H1 (cell line): ENCODE results near the gene ZYX. TPM values are rescaled to one million over a fixed set of nuclear protein-coding genes. Genes with fewer than 3 reads are reported as not detected.

Source experiments
- CTCF ChIA-PET: fragments of 300-600 bp; sonication (Branson Sonifier 250); formaldehyde crosslinking; loops from one replicate; lab custom pipeline; 2021; ENCODE audit not compliant: partially characterized antibody; lab: Charles Lee
- POLR2A ChIA-PET: fragments of 300-600 bp; sonication (Branson Sonifier 250); formaldehyde crosslinking; loops from one replicate; lab custom pipeline; 2021; ENCODE audit warnings: inconsistent platforms; ENCODE audit not compliant: partially characterized antibody; lab: Charles Lee
- DNase-seq, 2 experiments: peaks; one replicate each; pipeline versions ENCODE4 v3.0.0 to v3.0.0-alpha.2; 2010 to 2022; ENCODE audit warnings: low spot score in 2 of 2, low read depth in 1 of 2, mixed read lengths in 1 of 2
- FAIRE-seq: peaks from 2 replicates; lab custom pipeline; 2011; peaks lifted over from hg19 to GRCh38; lab: Jason Lieb, UNC
- H2AFZ ChIP-seq: 2 replicates; pipeline ENCODE4 v1.8.1; 2012; ENCODE audit warnings: low read length, inconsistent platforms
- H2AK5ac ChIP-seq: 2 replicates; pipeline ENCODE4 v1.6.1; 2013; ENCODE audit warnings: low read depth, low read length
- H2BK120ac ChIP-seq: replicated peaks from 2 replicates; pipeline ENCODE3; 2013; ENCODE audit warnings: low read depth, low read length, inconsistent platforms
- H2BK12ac ChIP-seq: 2 replicates; pipeline ENCODE4 v1.6.1; 2013; ENCODE audit warnings: low read depth, low read length
- H2BK15ac ChIP-seq: 2 replicates; pipeline ENCODE4 v1.6.1; 2013; ENCODE audit warnings: low read length
- H2BK20ac ChIP-seq: 2 replicates; pipeline ENCODE4 v1.6.1; 2013; ENCODE audit warnings: low read length
- H2BK5ac ChIP-seq: 2 replicates; pipeline ENCODE4 v1.6.1; 2013; ENCODE audit warnings: low read depth, low read length
- H3K14ac ChIP-seq: 2 replicates; pipeline ENCODE4 v1.6.1; 2013; ENCODE audit warnings: inconsistent platforms; ENCODE audit not compliant: insufficient read length
- H3K18ac ChIP-seq: 2 replicates; pipeline ENCODE4 v1.6.1; 2013; ENCODE audit warnings: low read length; ENCODE audit errors: extremely low read depth
- H3K23ac ChIP-seq: 2 replicates; pipeline ENCODE4 v1.6.1; 2013; ENCODE audit warnings: inconsistent platforms; ENCODE audit not compliant: insufficient read length
- H3K23me2 ChIP-seq: 2 replicates; pipeline ENCODE4 v1.6.1; 2013; ENCODE audit warnings: low read depth, low read length
- H3K27ac ChIP-seq: 2 replicates; pipeline ENCODE4 v1.6.1; 2011; ENCODE audit warnings: low read depth, low read length, inconsistent platforms
- H3K27me3 ChIP-seq, 4 experiments: replicated peaks in 1 of 4; 1 replicate in 1 of 4; 2 replicates in 3 of 4; pipeline versions ENCODE4 v1.6.1 to v1.8.1; 2011 to 2013; ENCODE audit warnings: low read length in 3 of 4, mild to moderate bottlenecking in 3 of 4, inconsistent platforms in 2 of 4, mixed read lengths in 2 of 4, moderate library complexity in 1 of 4; ENCODE audit not compliant: control insufficient read depth in 3 of 4, insufficient read depth in 3 of 4; ENCODE audit errors: extremely low read depth in 1 of 4
- H3K36me3 ChIP-seq, 4 experiments: 2 replicates each; pipeline versions ENCODE4 v1.6.1 to v1.8.1; 2011 to 2013; ENCODE audit warnings: mild to moderate bottlenecking in 4 of 4, low read length in 3 of 4, moderate library complexity in 2 of 4, control low read depth in 1 of 4, inconsistent platforms in 1 of 4; ENCODE audit not compliant: insufficient read depth in 4 of 4, control insufficient read depth in 2 of 4
- H3K4ac ChIP-seq: replicated peaks from 2 replicates; pipeline ENCODE3; 2013; ENCODE audit warnings: low read length, low read depth, mixed read lengths, inconsistent platforms; ENCODE audit not compliant: insufficient read length
- H3K4me1 ChIP-seq, 4 experiments: replicated peaks in 1 of 4; 1 replicate in 1 of 4; 2 replicates in 3 of 4; pipeline versions ENCODE4 v1.6.1 to v1.8.1; 2011 to 2013; ENCODE audit warnings: low read length in 3 of 4, inconsistent platforms in 2 of 4, mixed read lengths in 1 of 4; ENCODE audit not compliant: insufficient read depth in 4 of 4, control insufficient read depth in 3 of 4
- H3K4me2 ChIP-seq, 2 experiments: 2 replicates each; pipeline versions ENCODE4 v1.6.1 to v1.8.1; 2011 to 2013; ENCODE audit warnings: low read depth in 2 of 2, low read length in 2 of 2, control low read depth in 1 of 2, inconsistent platforms in 1 of 2, mild to moderate bottlenecking in 1 of 2; ENCODE audit not compliant: insufficient read depth in 1 of 2
- H3K4me3 ChIP-seq, 4 experiments: fragments of 200-600, 300-600 bp in 1 of 4; sonication (generic), shearing (Covaris generic), sonication (Bioruptor Twin) in 1 of 4; 2 replicates each; pipeline versions ENCODE4 v1.5.1 to v1.8.1; 2011 to 2016; ENCODE audit warnings: low read length in 4 of 4, low read depth in 3 of 4, control low read depth in 2 of 4, inconsistent platforms in 2 of 4, mild to moderate bottlenecking in 2 of 4, mixed read lengths in 1 of 4, moderate library complexity in 1 of 4; ENCODE audit not compliant: insufficient read depth in 2 of 4; ENCODE audit errors: extremely low read depth in 1 of 4
- H3K56ac ChIP-seq: replicated peaks from 2 replicates; pipeline ENCODE3; 2013; ENCODE audit warnings: low read depth, mild to moderate bottlenecking, mixed read lengths, low read length, inconsistent platforms; ENCODE audit not compliant: insufficient read length
- H3K79me1 ChIP-seq: 2 replicates; pipeline ENCODE4 v1.6.1; 2013; ENCODE audit warnings: low read depth, low read length, control low read depth
- H3K79me2 ChIP-seq, 2 experiments: 2 replicates each; pipeline versions ENCODE4 v1.6.1 to v1.8.1; 2012 to 2013; ENCODE audit warnings: low read length in 2 of 2, mild to moderate bottlenecking in 2 of 2, inconsistent platforms in 1 of 2; ENCODE audit not compliant: insufficient read depth in 2 of 2, control insufficient read depth in 1 of 2
- H3K9ac ChIP-seq, 4 experiments: replicated peaks in 1 of 4; 1 replicate in 1 of 4; 2 replicates in 3 of 4; pipeline versions ENCODE4 v1.6.1 to v1.8.1; 2011 to 2013; ENCODE audit warnings: low read depth in 3 of 4, low read length in 3 of 4, control low read depth in 2 of 4, mild to moderate bottlenecking in 2 of 4, moderate library complexity in 2 of 4, inconsistent platforms in 1 of 4; ENCODE audit errors: extremely low read depth in 1 of 4
- H3K9me3 ChIP-seq, 2 experiments: 2 replicates each; pipeline versions ENCODE4 v1.6.1 to v1.8.1; 2012 to 2013; ENCODE audit warnings: mild to moderate bottlenecking in 2 of 2, moderate library complexity in 2 of 2, control low read depth in 1 of 2, inconsistent platforms in 1 of 2, low read depth in 1 of 2, low read length in 1 of 2, mixed read lengths in 1 of 2; ENCODE audit not compliant: insufficient read depth in 2 of 2
- H4K20me1 ChIP-seq, 2 experiments: replicated peaks in 1 of 2; 2 replicates each; pipeline versions ENCODE3 to v1.8.1; 2011 to 2013; ENCODE audit warnings: inconsistent platforms in 2 of 2, low read length in 2 of 2, mild to moderate bottlenecking in 1 of 2; ENCODE audit not compliant: insufficient read depth in 2 of 2, control insufficient read depth in 1 of 2
- H4K5ac ChIP-seq: 2 replicates; pipeline ENCODE4 v1.6.1; 2013; ENCODE audit warnings: low read length, low read depth, mixed read lengths, inconsistent platforms; ENCODE audit not compliant: insufficient read length
- H4K8ac ChIP-seq: 2 replicates; pipeline ENCODE4 v1.8.0; 2013; ENCODE audit warnings: mild to moderate bottlenecking, moderate library complexity, low read length, inconsistent platforms; ENCODE audit not compliant: insufficient read depth; ENCODE audit errors: extremely low read depth
- H4K91ac ChIP-seq: replicated peaks from 2 replicates; pipeline ENCODE3; 2013; ENCODE audit warnings: low read length, mixed read lengths, inconsistent platforms; ENCODE audit not compliant: insufficient read length
- CBX5 ChIP-seq: fragments of 300-800, 300-1000 bp; sonication (generic); IDR thresholded peaks from 2 replicates; pipeline ENCODE4 v1.7.1; 2016; ENCODE audit warnings: antibody characterized with exemption, low read length, low read depth
- CEBPB ChIP-seq: IDR thresholded peaks from 2 replicates; pipeline ENCODE4 v1.6.1; 2012; ENCODE audit warnings: low read depth, low read length
- CHD1 ChIP-seq: IDR thresholded peaks from 2 replicates; pipeline ENCODE4 v1.6.1; 2012; ENCODE audit warnings: low read depth, low read length, improper control_type of control experiment
- EZH2 ChIP-seq: fragments of 200-600 bp; sonication (generic); IDR thresholded peaks from 2 replicates; pipeline ENCODE4 v1.7.1; 2012; ENCODE audit warnings: low read depth, mild to moderate bottlenecking, moderate library complexity, low read length, inconsistent platforms; ENCODE audit not compliant: severe bottlenecking
- KDM1A ChIP-seq: fragments of 200-600, 300-600 bp; sonication (generic); IDR thresholded peaks from 2 replicates; pipeline ENCODE4 v1.7.1; 2016; ENCODE audit warnings: mild to moderate bottlenecking, low read length, borderline replicate concordance
- KDM4A ChIP-seq: IDR thresholded peaks from one replicate; pipeline ENCODE4 v1.7.1; 2012; ENCODE audit warnings: low read depth, mild to moderate bottlenecking, moderate library complexity, low read length, inconsistent platforms; ENCODE audit not compliant: severe bottlenecking
- NRF1 ChIP-seq: IDR thresholded peaks from 2 replicates; pipeline ENCODE4 v1.6.1; 2011; ENCODE audit warnings: mild to moderate bottlenecking, low read depth, low read length, improper control_type of control experiment
- POU5F1 ChIP-seq: IDR thresholded peaks from 2 replicates; pipeline ENCODE4 v1.6.1; 2011; ENCODE audit warnings: low read depth, mild to moderate bottlenecking, low read length, moderate library complexity
- SIRT6 ChIP-seq: IDR thresholded peaks from one replicate; pipeline ENCODE4 v1.7.1; 2012; ENCODE audit warnings: low read length, inconsistent platforms
- SRF ChIP-seq: IDR thresholded peaks from 2 replicates; pipeline ENCODE4 v1.6.1; 2011; ENCODE audit warnings: mild to moderate bottlenecking, low read depth, low read length, moderate library complexity
- TAF7 ChIP-seq: optimal IDR thresholded peaks from 2 replicates; pipeline ENCODE3; 2011; ENCODE audit warnings: low read depth, mild to moderate bottlenecking, inconsistent platforms, low read length, moderate library complexity, borderline replicate concordance
- TBP ChIP-seq: IDR thresholded peaks from 2 replicates; pipeline ENCODE4 v1.6.1; 2011; ENCODE audit warnings: low read depth, low read length, improper control_type of control experiment
- TEAD4 ChIP-seq: IDR thresholded peaks from 2 replicates; pipeline ENCODE4 v1.6.1; 2012; ENCODE audit warnings: low read depth, low read length, inconsistent platforms, mixed read lengths
- WGBS, 2 experiments: shearing (Covaris generic) in 1 of 2; methylation state at CpG; one replicate each; pipeline versions ENCODE4 v1.1.6 to v1.1.7; 2013 to 2015; ENCODE audit warnings: low lambda C conversion rate in 2 of 2, mixed read lengths in 2 of 2, inconsistent platforms in 1 of 2, low coverage in 1 of 2, missing lambda C conversion rate in 1 of 2; ENCODE audit not compliant: insufficient replicate concordance in 2 of 2, insufficient coverage in 1 of 2, insufficient read length in 1 of 2; ENCODE audit errors: extremely low coverage in 1 of 2, missing lambda C conversion rate in 1 of 2; 5-methylcytosine and 5-hydroxymethylcytosine counted together
- polyA plus RNA-seq, 7 experiments: library from polyadenylated mRNA; depleted of rRNA in 3 of 7; stranded (reverse) in 5 of 7; unstranded in 2 of 7; fragments of >200 nt in 5 of 7; fragments of 200-250 nt in 2 of 7; gene quantifications; 1 replicate in 5 of 7; 2 replicates in 1 of 7; 4 replicates in 1 of 7; pipeline versions ENCODE4 v1.2.1 to v1.2.3, GENCODE V29; 2011 to 2013; ENCODE audit warnings: missing spikeins in 2 of 7, mixed read lengths in 2 of 7
- total RNA-seq: library from RNA; stranded (reverse); fragmentation: NEBNext Ultra II Directional; extraction: Animal tissue kit (Norgen Biotek cat#: 25700); gene quantifications from 2 replicates; pipeline ENCODE4 v1.2.1, GENCODE V29; 2021
- TF ChIP-seq, protein P1 (sequence below): IDR thresholded peaks from 2 replicates; pipeline ENCODE4 v1.6.1; 2012; ENCODE audit warnings: low read length, inconsistent platforms

ZYX gene
- total and polyA plus RNA-seq, 2 of the 8 experiments (the other 6 are each of a cell fraction or from before 2014, with no cell fraction given): 40.6 to 159 TPM

DNA sequence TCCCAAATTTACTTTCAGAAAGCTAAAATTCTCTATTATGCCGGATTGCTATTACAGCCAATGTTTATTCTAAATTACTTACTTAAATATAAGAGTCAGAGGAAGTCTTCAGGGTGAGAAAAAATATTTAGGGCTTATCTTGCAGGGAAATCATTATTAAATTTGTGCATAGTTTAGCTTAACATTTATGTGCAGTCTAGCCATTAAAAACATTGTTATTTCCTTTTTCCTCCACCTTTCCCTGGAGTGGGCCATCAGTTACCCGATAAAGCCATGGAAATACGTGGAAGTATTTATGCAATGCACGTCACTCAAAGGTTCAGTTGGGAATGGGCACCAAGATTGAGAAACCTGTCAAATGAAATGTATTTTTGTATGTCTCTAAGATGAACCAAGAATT, 52.6 kb downstream of the ZYX start:
- H3K79me2 ChIP-seq: no peaks in the 10 kb centered on the region
- H2BK5ac ChIP-seq: no peak overlapping the region
- no peaks in the 10 kb centered on the region for H3K79me1 ChIP-seq
- H3K23ac ChIP-seq: no peak overlapping the region
- no peak overlapping the region for H3K56ac ChIP-seq
- H2BK120ac ChIP-seq: no peak overlapping the region
- H3K27me3 ChIP-seq: no peaks in the 10 kb centered on the region
- H2BK15ac ChIP-seq: no peak overlapping the region
- no peak overlapping the region for H4K91ac ChIP-seq
- no peak overlapping the region for H3K18ac ChIP-seq
- FAIRE-seq (no peak), DNase-seq (no peak)
- H2AK5ac ChIP-seq: no peak overlapping the region
- no peaks in the 10 kb centered on the region for H4K20me1 ChIP-seq
- POLR2A ChIA-PET: no interaction called here
- CTCF ChIA-PET: interaction anchor here (4.5 kb wide), 1 partner anchor 17 kb away, joined by 23 read pairs; no protein-coding TSS in a partner anchor
- peaks cover 2 to 8% (median 6%) of the 10 kb centered on the region in 4 experiments for H3K4me1 ChIP-seq
- H3K4me3 ChIP-seq: no peak overlapping the region
- H2BK12ac ChIP-seq: no peak overlapping the region
- no peak overlapping the region for H4K5ac ChIP-seq
- peaks cover 2% of the 10 kb centered on the region; the same call in 1 of the 2 replicates for H3K23me2 ChIP-seq
- no peak overlapping the region for H3K4me2 ChIP-seq
- no peak overlapping the region for H3K14ac ChIP-seq
- no peak overlapping the region for H3K27ac ChIP-seq
- H3K9me3 ChIP-seq: no peaks in the 10 kb centered on the region
- H2BK20ac ChIP-seq: no peak overlapping the region
- 92% methylated on average over 4 of the region's 4 CpGs; no CpG with 5 or more reads in 1 of the 2 experiments for WGBS, 2 experiments
- no peak overlapping the region for H2AFZ ChIP-seq
- no peak overlapping the region for H3K9ac ChIP-seq
- H3K36me3 ChIP-seq: no peaks in the 10 kb centered on the region
- H3K4ac ChIP-seq: no peak overlapping the region
- no peak overlapping the region for H4K8ac ChIP-seq
- no peak for TF ChIP-seq SRF
- TF ChIP-seq TEAD4: no peak
- no peak for TF ChIP-seq CEBPB
- TF ChIP-seq CBX5: no peak
- no peak for TF ChIP-seq TBP
- TF ChIP-seq KDM1A: no peak
- TF ChIP-seq SIRT6: no peak
- TF ChIP-seq EZH2: no peak
- TF ChIP-seq NRF1: no peak
- TF ChIP-seq POU5F1: no peak
- TF ChIP-seq KDM4A: no peak
- TF ChIP-seq, protein P1, sequence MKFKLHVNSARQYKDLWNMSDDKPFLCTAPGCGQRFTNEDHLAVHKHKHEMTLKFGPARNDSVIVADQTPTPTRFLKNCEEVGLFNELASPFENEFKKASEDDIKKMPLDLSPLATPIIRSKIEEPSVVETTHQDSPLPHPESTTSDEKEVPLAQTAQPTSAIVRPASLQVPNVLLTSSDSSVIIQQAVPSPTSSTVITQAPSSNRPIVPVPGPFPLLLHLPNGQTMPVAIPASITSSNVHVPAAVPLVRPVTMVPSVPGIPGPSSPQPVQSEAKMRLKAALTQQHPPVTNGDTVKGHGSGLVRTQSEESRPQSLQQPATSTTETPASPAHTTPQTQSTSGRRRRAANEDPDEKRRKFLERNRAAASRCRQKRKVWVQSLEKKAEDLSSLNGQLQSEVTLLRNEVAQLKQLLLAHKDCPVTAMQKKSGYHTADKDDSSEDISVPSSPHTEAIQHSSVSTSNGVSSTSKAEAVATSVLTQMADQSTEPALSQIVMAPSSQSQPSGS: no peak
- TF ChIP-seq CHD1: no peak
- no peak for TF ChIP-seq TAF7
